Fibroblast of lung (primary cell): ENCODE data around the gene DNER.

Experiments used
- CTCF ChIP-seq, 2 donors: IDR thresholded peaks in 1 of 2; conservative IDR thresholded peaks in 1 of 2; 1 replicate in 1 of 2; 2 replicates in 1 of 2; pipeline ENCODE4 v1.5.1; 2011 to 2012; ENCODE audit warnings: low read length in 2 of 2, control low read depth in 1 of 2, inconsistent platforms in 1 of 2, low read depth in 1 of 2, mild to moderate bottlenecking in 1 of 2
- EZH2 ChIP-seq: IDR thresholded peaks from 2 replicates; pipeline ENCODE4 v1.5.1; 2012; ENCODE audit warnings: low read length, control low read depth, mild to moderate bottlenecking; ENCODE audit errors: missing control alignments

- TF ChIP-seq CTCF (conservative IDR thresholded peaks at IDR 0.05 in 1 of 2, IDR thresholded peaks at IDR 0.05 in 1 of 2; ENCODE audit: low read depth in 1 of 2, low read length in 2 of 2) (no peak), EZH2 (no peak)
These were observed 374.7 kb downstream of the DNER start for GRCh38 chr2:229339618-229340017.
